Activated B cell treated with CpG ODN at 0.5 μM for 24 hours (primary cell): ENCODE data around the gene SMURF2. TPM values are rescaled to one million over a fixed set of nuclear protein-coding genes. Genes with fewer than 3 reads are reported as not detected.

ENCODE experiments used
- ATAC-seq: fragments of 200-7000 bp; cut with Tn5 transposase; one replicate; pipeline ENCODE4 v1.10.0; 2021; ENCODE audit warnings: low read depth, mild to moderate bottlenecking, moderate library complexity
- CTCF ChIA-PET: fragments of 350-600 bp; sonication (Branson Sonifier 250); formaldehyde crosslinking; loops from one replicate; lab custom pipeline; 2021; ENCODE audit warnings: antibody characterized with exemption; lab: Charles Lee
- POLR2A ChIA-PET: fragments of 350-600 bp; sonication (Branson Sonifier 250); formaldehyde crosslinking; loops from one replicate; lab custom pipeline; 2021; ENCODE audit warnings: antibody characterized with exemption; lab: Charles Lee
- DNase-seq: peaks from one replicate; pipeline ENCODE4 v3.0.0; 2022
- H3K27ac Mint-ChIP-seq: one replicate; pipeline ENCODE4 v1.8.0; 2020; ENCODE audit warnings: mixed read lengths
- H3K27me3 Mint-ChIP-seq: one replicate; pipeline ENCODE4 v1.8.0; 2021; ENCODE audit warnings: mixed read lengths
- H3K36me3 Mint-ChIP-seq: one replicate; pipeline ENCODE4 v1.8.0; 2021; ENCODE audit warnings: low read depth, mixed read lengths
- H3K4me1 Mint-ChIP-seq: one replicate; pipeline ENCODE4 v1.8.0; 2021; ENCODE audit warnings: mixed read lengths
- H3K4me3 Mint-ChIP-seq: one replicate; pipeline ENCODE4 v1.8.0; 2020; ENCODE audit warnings: mild to moderate bottlenecking, mixed read lengths
- H3K9me3 Mint-ChIP-seq: one replicate; pipeline ENCODE4 v1.8.0; 2020; ENCODE audit warnings: mixed read lengths
- CTCF ChIP-seq: fragments of 200-600 bp; IDR thresholded peaks from one replicate; pipeline ENCODE4 v1.8.0; 2022; ENCODE audit warnings: antibody characterized with exemption, mild to moderate bottlenecking
- intact Hi-C: fragments of 100-400 bp; cut with micrococcal nuclease; formaldehyde crosslinking; loops from one replicate; pipeline ENCODE4 v1.15.1; 2024
- total RNA-seq: library from RNA; stranded (reverse); gene quantifications from 2 replicates; pipeline ENCODE4 v1.2.3, GENCODE V29; 2022

Gene SMURF2
- total RNA-seq, 1 donor from 2014 or later, result 23.0 TPM

- intact Hi-C loops, result no loop called here
- CTCF ChIA-PET, result no interaction called here
- no peaks in the 10 kb centered on the region for H3K4me1 Mint-ChIP-seq
- peaks cover 35% of the 10 kb centered on the region for H3K36me3 Mint-ChIP-seq
- H3K9me3 Mint-ChIP-seq, result no peaks in the 10 kb centered on the region
- POLR2A ChIA-PET, result no interaction called here
- DNase-seq (no peak), ATAC-seq (no peak)
- no peak overlapping the region for H3K27ac Mint-ChIP-seq
- H3K4me3 Mint-ChIP-seq, result no peak overlapping the region
- TF ChIP-seq CTCF, result no peak
- H3K27me3 Mint-ChIP-seq, result no peaks in the 10 kb centered on the region
These were observed 90.4 kb downstream of the SMURF2 start for GRCh38 chr17:64571746-64572145.

GRCh38 chr17:64565563-64565962, 96.5 kb downstream of the SMURF2 start:
- Mint-ChIP-seq H3K9me3 (no peaks in the 10 kb centered on the region), H3K4me3 (no peak overlapping the region), H3K36me3 (peaks cover 46% of the 10 kb centered on the region), H3K4me1 (no peaks in the 10 kb centered on the region), H3K27me3 (no peaks in the 10 kb centered on the region), H3K27ac (no peak overlapping the region)
- TF ChIP-seq CTCF, result no peak
- ATAC-seq (no peak), DNase-seq (no peak)
- CTCF ChIA-PET, result no interaction called here
- POLR2A ChIA-PET, result no interaction called here
- intact Hi-C loops, result no loop called here

- ATAC-seq (no peak), DNase-seq (no peak)
- peaks cover 43% of the 10 kb centered on the region for H3K36me3 Mint-ChIP-seq
- intact Hi-C loops, result no loop called here
- H3K27ac Mint-ChIP-seq, result no peak overlapping the region
- H3K27me3 Mint-ChIP-seq, result no peaks in the 10 kb centered on the region
- H3K9me3 Mint-ChIP-seq, result no peaks in the 10 kb centered on the region
- ChIA-PET CTCF (no interaction called here), POLR2A (no interaction called here)
- TF ChIP-seq CTCF, result no peak
- no peaks in the 10 kb centered on the region for H3K4me1 Mint-ChIP-seq
- H3K4me3 Mint-ChIP-seq, result no peak overlapping the region
These were observed 98.0 kb downstream of the SMURF2 start for GRCh38 chr17:64564098-64564497.

GRCh38 chr17:64555281-64555680, 106.8 kb downstream of the SMURF2 start:
- Mint-ChIP-seq H3K4me1 (no peaks in the 10 kb centered on the region), H3K36me3 (peaks cover 62% of the 10 kb centered on the region), H3K27ac (no peak overlapping the region), H3K4me3 (no peak overlapping the region), H3K27me3 (no peaks in the 10 kb centered on the region), H3K9me3 (no peaks in the 10 kb centered on the region)
- ATAC-seq, result no peak
- CTCF ChIA-PET, result no interaction called here
- no peak for TF ChIP-seq CTCF
- intact Hi-C loops, result no loop called here
- DNase-seq, result no peak
- POLR2A ChIA-PET, result interaction anchor here (0.9 kb wide), 1 partner anchor 49 kb away, joined by 3 read pairs; the partner anchor contains the start of genes CEP95 and DDX5

- peaks cover 69% of the 10 kb centered on the region for H3K36me3 Mint-ChIP-seq
- H3K27me3 Mint-ChIP-seq, result no peaks in the 10 kb centered on the region
- ChIA-PET POLR2A (no interaction called here), CTCF (no interaction called here)
- TF ChIP-seq CTCF, result no peak
- peak overlapping the region; percentile 30 for H3K27ac Mint-ChIP-seq
- intact Hi-C loops, result no loop called here
- no peak overlapping the region for H3K4me3 Mint-ChIP-seq
- no peak for ATAC-seq
- DNase-seq, result no peak
- H3K4me1 Mint-ChIP-seq, result no peaks in the 10 kb centered on the region
- H3K9me3 Mint-ChIP-seq, result no peaks in the 10 kb centered on the region
These were observed 108.0 kb downstream of the SMURF2 start for GRCh38 chr17:64554028-64554637.
